GM23338 (cell line): ENCODE measurements around the gene PLEKHG5. TPM values are rescaled to one million over a fixed set of nuclear protein-coding genes. Genes with fewer than 3 reads are reported as not detected.

Source experiments
- ATAC-seq: fragments of 200-7000 bp; cut with Tn5 transposase; 3 replicates; pipeline ENCODE4 v1.9.1; 2020
- DNase-seq: peaks from one replicate; pipeline ENCODE4 v3.0.0-alpha.2; 2015; ENCODE audit warnings: low spot score
- H2AFZ ChIP-seq: fragments of 200-600 bp; sonication (generic); 2 replicates; pipeline ENCODE4 v1.8.0; 2016; ENCODE audit warnings: antibody characterized with exemption, mild to moderate bottlenecking, moderate library complexity
- H3F3A ChIP-seq: fragments of 200-600 bp; sonication (generic); replicated peaks from 2 replicates; pipeline ENCODE4 v1.8.0; 2017; ENCODE audit warnings: antibody characterized with exemption, mixed run types, low read depth
- H3K27ac ChIP-seq: fragments of 200-600 bp; sonication (generic); 2 replicates; pipeline ENCODE4 v1.6.1; 2016; ENCODE audit warnings: low read depth
- H3K27me3 ChIP-seq: fragments of 200-600 bp; sonication (generic); 2 replicates; pipeline ENCODE4 v1.8.0; 2016; ENCODE audit warnings: mild to moderate bottlenecking, mixed run types, moderate library complexity; ENCODE audit not compliant: insufficient read depth
- H3K36me3 ChIP-seq: fragments of 200-600 bp; sonication (generic); 2 replicates; pipeline ENCODE4 v1.8.0; 2016; ENCODE audit warnings: mild to moderate bottlenecking; ENCODE audit not compliant: insufficient read depth
- H3K4me1 ChIP-seq: fragments of 200-600 bp; sonication (generic); 2 replicates; pipeline ENCODE4 v1.8.0; 2016; ENCODE audit warnings: mild to moderate bottlenecking, moderate library complexity; ENCODE audit not compliant: insufficient read depth
- H3K4me2 ChIP-seq: fragments of 200-600 bp; sonication (generic); 2 replicates; pipeline ENCODE4 v1.7.1; 2017; ENCODE audit warnings: mixed run types
- H3K4me3 ChIP-seq: fragments of 200-600 bp; sonication (generic); 2 replicates; pipeline ENCODE4 v1.6.1; 2016; ENCODE audit warnings: mixed run types
- H3K79me2 ChIP-seq: fragments of 200-600 bp; sonication (generic); replicated peaks from 2 replicates; pipeline ENCODE4 v1.8.0; 2017; ENCODE audit warnings: mild to moderate bottlenecking; ENCODE audit not compliant: insufficient read depth
- H3K9me2 ChIP-seq: fragments of 200-600 bp; sonication (generic); 2 replicates; pipeline ENCODE4 v1.8.0; 2017; ENCODE audit not compliant: insufficient read depth
- H4K20me1 ChIP-seq: fragments of 200-600 bp; sonication (generic); replicated peaks from 2 replicates; pipeline ENCODE4 v1.8.0; 2017; ENCODE audit warnings: mild to moderate bottlenecking; ENCODE audit not compliant: insufficient read depth
- H3K27ac Mint-ChIP-seq: 2 replicates; pipeline ENCODE4 v1.8.0; 2020; ENCODE audit warnings: inconsistent platforms, mild to moderate bottlenecking, moderate library complexity, mixed read lengths
- H3K27me3 Mint-ChIP-seq: 3 replicates; pipeline ENCODE4 v1.8.0; 2022; ENCODE audit warnings: low read depth, mild to moderate bottlenecking, moderate library complexity, mixed read lengths, inconsistent platforms; ENCODE audit not compliant: insufficient read depth, poor library complexity
- H3K36me3 Mint-ChIP-seq: 3 replicates; pipeline ENCODE4 v1.8.0; 2021; ENCODE audit warnings: low read depth, mild to moderate bottlenecking, inconsistent platforms, moderate library complexity, mixed read lengths
- H3K4me1 Mint-ChIP-seq: 3 replicates; pipeline ENCODE4 v1.8.0; 2020; ENCODE audit warnings: mild to moderate bottlenecking, inconsistent platforms, mixed read lengths
- H3K4me3 Mint-ChIP-seq: 3 replicates; pipeline ENCODE4 v1.8.0; 2021; ENCODE audit warnings: moderate library complexity, mild to moderate bottlenecking, inconsistent platforms, mixed read lengths
- H3K9me3 Mint-ChIP-seq: 3 replicates; pipeline ENCODE4 v1.8.0; 2020; ENCODE audit warnings: moderate library complexity, mild to moderate bottlenecking, inconsistent platforms, mixed read lengths
- CREB1 ChIP-seq: fragments of 250-450 bp; sonication (Bioruptor Pico); IDR thresholded peaks from 2 replicates; pipeline ENCODE4 v1.5.0; 2020; ENCODE audit warnings: low read depth, mild to moderate bottlenecking, moderate library complexity
- ETS1 ChIP-seq: IDR thresholded peaks from 2 replicates; pipeline ENCODE4 v1.6.1; 2016; ENCODE audit warnings: antibody characterized with exemption
- REST ChIP-seq: IDR thresholded peaks from one replicate; pipeline ENCODE4 v1.6.1; 2018; ENCODE audit warnings: antibody characterized with exemption; ENCODE audit not compliant: unreplicated experiment
- STAT1 ChIP-seq: IDR thresholded peaks from one replicate; pipeline ENCODE4 v1.6.1; 2016; ENCODE audit warnings: antibody characterized with exemption; ENCODE audit not compliant: unreplicated experiment
- polyA plus RNA-seq: library from polyadenylated mRNA; unstranded; fragments of >200 nt; fragmentation: Nextera tagmentation; extraction: Ambion mirVana; gene quantifications from 2 replicates; pipeline ENCODE4 v1.2.1, GENCODE V29; 2016
- total RNA-seq: library from RNA; depleted of rRNA; stranded (reverse); fragments of >200 nt; shearing (Covaris generic); gene quantifications from 2 replicates; pipeline ENCODE4 v1.2.3, GENCODE V29; 2014

Gene PLEKHG5
- total and polyA plus RNA-seq, 2 experiments from 2014 or later: 9.0 to 26.4 TPM

GRCh38 chr1:6531996-6532395 lies 40.5 kb upstream of the PLEKHG5 start:
- 0 out of 2 replicates have a peak, but pooled peaks cover 5% of the 10 kb centered on the region for H3F3A ChIP-seq
- peaks cover 29% of the 10 kb centered on the region for H3K36me3 ChIP-seq
- no peaks in the 10 kb centered on the region for H3K27me3 ChIP-seq
- H3K27ac Mint-ChIP-seq: no peak overlapping the region
- H3K36me3 Mint-ChIP-seq: peaks cover 70% of the 10 kb centered on the region
- no peaks in the 10 kb centered on the region for H3K9me3 Mint-ChIP-seq
- H2AFZ ChIP-seq: no peak overlapping the region
- H3K4me1 Mint-ChIP-seq: no peaks in the 10 kb centered on the region
- no peak overlapping the region for H3K4me2 ChIP-seq
- ATAC-seq: no peak
- DNase-seq: no peak
- peaks cover 7% of the 10 kb centered on the region for H3K27me3 Mint-ChIP-seq
- H3K79me2 ChIP-seq: 0 out of 2 replicates have a peak, but pooled peaks cover 10% of the 10 kb centered on the region
- no peak for TF ChIP-seq ETS1
- no peak for TF ChIP-seq STAT1
- no peak for TF ChIP-seq REST
- no peak for TF ChIP-seq CREB1
- no peak overlapping the region for H3K27ac ChIP-seq
- no peak overlapping the region for H3K4me3 ChIP-seq
- peaks cover 15% of the 10 kb centered on the region for H4K20me1 ChIP-seq
- H3K9me2 ChIP-seq: no peaks in the 10 kb centered on the region
- H3K4me3 Mint-ChIP-seq: no peak overlapping the region
- no peaks in the 10 kb centered on the region for H3K4me1 ChIP-seq

- no peak for TF ChIP-seq REST
- TF ChIP-seq ETS1: no peak
- Histone ChIP-seq H3K27me3 (no peaks in the 10 kb centered on the region), H3K36me3 (peaks cover 33% of the 10 kb centered on the region), H3F3A (peaks cover 13% of the 10 kb centered on the region; the same call in 1 of the 2 replicates), H3K4me3 (no peak overlapping the region), H3K9me2 (no peaks in the 10 kb centered on the region), H3K4me1 (no peaks in the 10 kb centered on the region), H3K4me2 (no peak overlapping the region), H3K79me2 (0 out of 2 replicates have a peak, but pooled peaks cover 9% of the 10 kb centered on the region), H2AFZ (no peak overlapping the region), H4K20me1 (peaks cover 15% of the 10 kb centered on the region), H3K27ac (no peak overlapping the region)
- Mint-ChIP-seq H3K27me3 (peaks cover 7% of the 10 kb centered on the region), H3K36me3 (peaks cover 81% of the 10 kb centered on the region), H3K9me3 (no peaks in the 10 kb centered on the region), H3K4me1 (no peaks in the 10 kb centered on the region), H3K4me3 (no peak overlapping the region), H3K27ac (no peak overlapping the region)
- ATAC-seq (no peak), DNase-seq (no peak)
These were observed 39.2 kb upstream of the PLEKHG5 start for GRCh38 chr1:6530504-6531160.
